Mesothelial cell of epicardium (in vitro differentiated cells): Measurements from ENCODE around the gene MARK2. TPM values are rescaled to one million over a fixed set of nuclear protein-coding genes. Genes with fewer than 3 reads are reported as not detected.

Experiments
- DNase-seq, 2 experiments: peaks; one replicate each; pipeline ENCODE4 v3.0.0; 2021; ENCODE audit warnings: low spot score in 2 of 2; ENCODE audit not compliant: unreplicated experiment in 2 of 2
- H3K27ac Mint-ChIP-seq: 2 replicates; pipeline ENCODE4 v1.8.0; 2021; ENCODE audit warnings: mixed read lengths
- H3K27me3 Mint-ChIP-seq: 2 replicates; pipeline ENCODE4 v1.8.0; 2021; ENCODE audit warnings: low read depth, mixed read lengths
- H3K36me3 Mint-ChIP-seq: 2 replicates; pipeline ENCODE4 v1.8.0; 2021; ENCODE audit warnings: mixed read lengths
- H3K4me1 Mint-ChIP-seq: 2 replicates; pipeline ENCODE4 v1.8.0; 2021; ENCODE audit warnings: mixed read lengths
- H3K4me3 Mint-ChIP-seq: 2 replicates; pipeline ENCODE4 v1.8.0; 2021; ENCODE audit warnings: mild to moderate bottlenecking, moderate library complexity, mixed read lengths
- H3K9me3 Mint-ChIP-seq: 2 replicates; pipeline ENCODE4 v1.8.0; 2021; ENCODE audit warnings: mixed read lengths
- total RNA-seq: library from RNA; stranded (reverse); gene quantifications from 3 replicates; pipeline ENCODE4 v1.2.1, GENCODE V29; 2021
- TF ChIP-seq, protein P1 (sequence below): fragments of 200-600 bp; sonication (generic); IDR thresholded peaks from one replicate; pipeline ENCODE4 v1.5.0; 2021; ENCODE audit warnings: antibody characterized with exemption; ENCODE audit not compliant: unreplicated experiment

Gene MARK2
- total RNA-seq, 1 donor from 2014 or later, result 48.8 TPM

GRCh38 chr11:63904743-63905142 lies 65.8 kb downstream of the MARK2 start:
- Mint-ChIP-seq H3K4me1 (peaks cover 7% of the 10 kb centered on the region), H3K27me3 (no peaks in the 10 kb centered on the region), H3K4me3 (no peak overlapping the region), H3K9me3 (no peaks in the 10 kb centered on the region), H3K27ac (no peak overlapping the region), H3K36me3 (peaks cover 25% of the 10 kb centered on the region)
- no peak for DNase-seq
- TF ChIP-seq, protein P1, sequence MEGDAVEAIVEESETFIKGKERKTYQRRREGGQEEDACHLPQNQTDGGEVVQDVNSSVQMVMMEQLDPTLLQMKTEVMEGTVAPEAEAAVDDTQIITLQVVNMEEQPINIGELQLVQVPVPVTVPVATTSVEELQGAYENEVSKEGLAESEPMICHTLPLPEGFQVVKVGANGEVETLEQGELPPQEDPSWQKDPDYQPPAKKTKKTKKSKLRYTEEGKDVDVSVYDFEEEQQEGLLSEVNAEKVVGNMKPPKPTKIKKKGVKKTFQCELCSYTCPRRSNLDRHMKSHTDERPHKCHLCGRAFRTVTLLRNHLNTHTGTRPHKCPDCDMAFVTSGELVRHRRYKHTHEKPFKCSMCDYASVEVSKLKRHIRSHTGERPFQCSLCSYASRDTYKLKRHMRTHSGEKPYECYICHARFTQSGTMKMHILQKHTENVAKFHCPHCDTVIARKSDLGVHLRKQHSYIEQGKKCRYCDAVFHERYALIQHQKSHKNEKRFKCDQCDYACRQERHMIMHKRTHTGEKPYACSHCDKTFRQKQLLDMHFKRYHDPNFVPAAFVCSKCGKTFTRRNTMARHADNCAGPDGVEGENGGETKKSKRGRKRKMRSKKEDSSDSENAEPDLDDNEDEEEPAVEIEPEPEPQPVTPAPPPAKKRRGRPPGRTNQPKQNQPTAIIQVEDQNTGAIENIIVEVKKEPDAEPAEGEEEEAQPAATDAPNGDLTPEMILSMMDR, result no peak

DNA sequence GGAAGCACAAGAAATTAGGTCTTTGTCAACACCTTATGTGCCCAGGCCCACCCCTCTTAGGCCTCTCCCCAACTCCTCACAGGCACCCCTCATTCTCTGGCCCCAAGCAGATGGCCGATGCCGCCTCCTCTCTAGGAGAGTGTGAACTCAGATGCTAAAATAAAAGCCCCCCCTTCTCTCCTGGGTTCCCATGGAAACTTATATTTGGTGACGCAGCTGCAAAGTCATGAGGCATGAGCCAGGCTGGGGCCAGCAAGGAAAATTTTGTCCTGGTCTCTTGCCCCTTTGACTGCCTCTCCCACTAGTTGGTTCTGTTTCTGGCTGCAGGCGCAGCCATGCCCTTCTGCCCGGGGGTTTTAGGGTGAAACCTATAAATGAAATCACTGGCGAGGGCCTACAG lies 66.3 kb downstream of the MARK2 start:
- no peak overlapping the region for H3K27ac Mint-ChIP-seq

DNA sequence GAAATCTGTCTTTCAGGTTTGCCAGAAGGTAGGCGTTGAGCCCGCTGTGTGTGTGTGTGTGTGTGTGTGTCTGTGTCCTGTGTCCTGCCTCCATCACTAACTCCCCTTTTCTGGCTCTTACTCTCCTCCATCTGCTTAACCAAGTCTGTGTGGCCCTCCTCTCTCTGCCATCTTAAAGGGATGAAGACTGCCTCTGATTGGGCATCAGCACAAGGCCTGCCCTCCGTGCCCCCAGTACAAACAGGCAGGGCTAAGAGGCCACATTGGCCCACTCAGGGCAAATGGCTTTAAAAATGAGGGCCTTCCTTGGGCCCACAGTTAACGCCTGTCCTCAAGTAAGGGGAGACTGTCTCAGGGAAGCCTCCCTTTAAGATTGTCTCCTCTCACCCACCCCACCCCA lies 67.2 kb downstream of the MARK2 start:
- TF ChIP-seq, protein P1, result no peak
- H3K4me1 Mint-ChIP-seq, result peaks cover 18% of the 10 kb centered on the region
- H3K36me3 Mint-ChIP-seq, result peaks cover 17% of the 10 kb centered on the region
- no peaks in the 10 kb centered on the region for H3K27me3 Mint-ChIP-seq
- no peak for DNase-seq
- no peak overlapping the region for H3K4me3 Mint-ChIP-seq
- H3K9me3 Mint-ChIP-seq, result no peaks in the 10 kb centered on the region
- H3K27ac Mint-ChIP-seq, result no peak overlapping the region

More for the DNA sequence above, 66.3 kb downstream of the MARK2 start:
- Mint-ChIP-seq H3K36me3 (peaks cover 24% of the 10 kb centered on the region), H3K4me1 (peaks cover 11% of the 10 kb centered on the region), H3K27me3 (no peaks in the 10 kb centered on the region), H3K9me3 (no peaks in the 10 kb centered on the region), H3K4me3 (no peak overlapping the region)
- DNase-seq, result no peak
- TF ChIP-seq, protein P1, result no peak

GRCh38 chr11:63906585-63906984 lies 67.7 kb downstream of the MARK2 start:
- no peak for DNase-seq
- Mint-ChIP-seq H3K36me3 (peaks cover 14% of the 10 kb centered on the region), H3K9me3 (no peaks in the 10 kb centered on the region), H3K4me1 (peaks cover 23% of the 10 kb centered on the region), H3K4me3 (no peak overlapping the region), H3K27ac (peak overlapping the region; percentile 25), H3K27me3 (no peaks in the 10 kb centered on the region)
- TF ChIP-seq, protein P1, result no peak

GRCh38 chr11:63907063-63907462 lies 68.2 kb downstream of the MARK2 start:
- peak overlapping the region; percentile 25 for H3K27ac Mint-ChIP-seq
- TF ChIP-seq, protein P1, result no peak
- peaks cover 23% of the 10 kb centered on the region for H3K4me1 Mint-ChIP-seq
- H3K36me3 Mint-ChIP-seq, result peaks cover 10% of the 10 kb centered on the region
- H3K4me3 Mint-ChIP-seq, result no peak overlapping the region
- no peaks in the 10 kb centered on the region for H3K9me3 Mint-ChIP-seq
- DNase-seq, result no peak
- H3K27me3 Mint-ChIP-seq, result no peaks in the 10 kb centered on the region
